ENCODE data around the gene UST.

The UST gene

DNA sequence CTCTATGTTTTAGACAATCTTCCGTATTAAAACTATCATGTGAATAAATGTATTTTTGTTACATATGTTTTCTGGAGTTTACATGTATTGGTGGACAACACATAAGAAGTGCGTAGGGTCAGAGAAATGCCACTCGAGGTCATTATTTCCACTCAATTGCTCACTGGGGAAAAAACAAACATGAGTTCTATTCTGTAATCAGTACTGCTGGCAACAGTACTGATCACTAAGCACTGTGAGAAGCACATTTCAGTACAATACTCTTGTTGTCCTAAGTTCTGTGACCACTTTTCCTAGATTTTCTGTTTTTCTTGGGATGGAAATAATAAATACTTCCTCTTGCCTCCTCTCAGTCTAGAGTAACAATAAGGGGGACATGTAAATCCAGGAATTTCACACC, 44.5 kb downstream of the UST start:
- Histone ChIP-seq H3K9ac (ENCODE audit: low read length) (no peak overlapping the region), H3K9me3 (ENCODE audit: control insufficient read depth, low read length) (peaks cover 6% of the 10 kb centered on the region), H3K36me3 (ENCODE audit: control insufficient read depth, insufficient read depth, low read length, severe bottlenecking) (no peaks in the 10 kb centered on the region), H3K4me3 (ENCODE audit: low read length) (no peak overlapping the region), H3K27me3 (replicated peaks; ENCODE audit: control insufficient read depth, insufficient read depth, low read length) (no peaks in the 10 kb centered on the region), H3K4me1 (ENCODE audit: control insufficient read depth, insufficient read depth, low read length) (no peaks in the 10 kb centered on the region)
- DNase-seq (ENCODE audit: low read depth): no peak

DNA sequence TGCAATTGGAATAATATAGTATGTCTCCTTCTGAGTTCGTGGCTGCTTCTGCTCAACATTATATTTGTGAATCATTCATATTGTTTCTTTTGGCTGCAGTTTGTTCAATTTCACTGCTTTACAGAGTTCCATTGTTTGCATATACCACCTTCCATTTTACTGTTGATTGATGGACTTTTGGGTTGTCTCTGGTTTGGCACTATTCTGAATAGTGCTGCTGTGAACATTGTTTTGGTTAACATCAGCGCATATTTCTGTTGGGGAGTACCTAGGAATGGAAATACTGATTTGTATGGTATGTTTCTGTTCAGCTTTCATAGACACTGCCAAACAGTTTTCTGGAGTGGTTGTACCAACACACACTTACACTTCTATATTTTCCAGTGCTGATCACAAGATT, 46.9 kb downstream of the UST start:
- Histone ChIP-seq H3K27me3 (replicated peaks; ENCODE audit: control insufficient read depth, insufficient read depth, low read length) (no peaks in the 10 kb centered on the region), H3K4me1 (ENCODE audit: control insufficient read depth, insufficient read depth, low read length) (no peaks in the 10 kb centered on the region), H3K36me3 (ENCODE audit: control insufficient read depth, insufficient read depth, low read length, severe bottlenecking) (no peaks in the 10 kb centered on the region), H3K9ac (ENCODE audit: low read length) (no peak overlapping the region), H3K9me3 (ENCODE audit: control insufficient read depth, low read length) (peaks cover 6% of the 10 kb centered on the region), H3K4me3 (ENCODE audit: low read length) (no peak overlapping the region)
- DNase-seq (ENCODE audit: low read depth): no peak

DNA sequence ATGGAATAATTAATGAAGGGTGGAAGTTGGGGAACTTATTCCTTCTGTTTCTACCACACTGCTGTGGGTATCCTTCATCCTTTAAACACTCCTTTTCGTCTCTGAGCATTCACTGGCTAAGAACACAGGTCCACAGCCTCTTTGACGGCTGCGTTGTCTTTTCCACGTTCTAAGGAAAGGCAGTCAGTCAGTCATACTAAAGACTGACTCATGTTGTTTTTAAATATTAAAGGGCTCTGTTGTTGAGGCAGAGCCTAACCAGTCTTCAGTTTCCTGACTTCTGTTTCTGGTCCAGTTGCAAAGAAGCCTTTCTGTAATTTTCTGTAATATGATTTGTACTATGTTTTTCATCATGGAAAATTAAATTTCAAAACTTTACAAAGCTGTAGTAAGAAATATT, 48.0 kb downstream of the UST start:
- DNase-seq (ENCODE audit: low read depth): no peak
- H3K36me3 ChIP-seq (ENCODE audit: control insufficient read depth, insufficient read depth, low read length, severe bottlenecking): no peaks in the 10 kb centered on the region
- H3K9me3 ChIP-seq (ENCODE audit: control insufficient read depth, low read length): peaks cover 6% of the 10 kb centered on the region
- H3K27me3 ChIP-seq (replicated peaks; ENCODE audit: control insufficient read depth, insufficient read depth, low read length): no peaks in the 10 kb centered on the region
- H3K4me1 ChIP-seq (ENCODE audit: control insufficient read depth, insufficient read depth, low read length): no peaks in the 10 kb centered on the region
- no peak overlapping the region for H3K4me3 ChIP-seq (ENCODE audit: low read length)
- H3K9ac ChIP-seq (ENCODE audit: low read length): no peak overlapping the region

DNA sequence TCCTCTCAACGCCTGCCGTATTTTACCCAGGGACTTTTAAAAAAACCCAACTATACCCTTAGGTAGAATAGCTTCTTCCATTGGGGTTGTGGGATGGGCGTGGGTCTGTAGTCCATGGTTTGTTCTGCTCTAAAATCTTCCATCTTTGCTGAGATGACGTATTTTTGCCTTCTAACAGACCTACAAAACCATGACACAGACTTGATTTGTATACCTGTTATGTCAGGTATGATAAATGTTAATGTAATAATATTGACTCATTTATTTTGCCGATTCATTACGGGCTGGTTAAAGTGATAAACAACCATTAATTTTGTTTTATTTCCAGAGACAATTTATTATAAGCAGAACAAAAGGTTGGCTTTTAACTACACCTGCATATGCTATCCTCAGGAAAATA, 48.7 kb downstream of the UST start:
- Histone ChIP-seq H3K4me3 (ENCODE audit: low read length) (no peak overlapping the region), H3K27me3 (replicated peaks; ENCODE audit: control insufficient read depth, insufficient read depth, low read length) (no peaks in the 10 kb centered on the region), H3K36me3 (ENCODE audit: control insufficient read depth, insufficient read depth, low read length, severe bottlenecking) (no peaks in the 10 kb centered on the region), H3K9ac (ENCODE audit: low read length) (no peak overlapping the region), H3K4me1 (ENCODE audit: control insufficient read depth, insufficient read depth, low read length) (peaks cover 6% of the 10 kb centered on the region), H3K9me3 (ENCODE audit: control insufficient read depth, low read length) (peaks cover 6% of the 10 kb centered on the region)
- no peak for DNase-seq (ENCODE audit: low read depth)

DNA sequence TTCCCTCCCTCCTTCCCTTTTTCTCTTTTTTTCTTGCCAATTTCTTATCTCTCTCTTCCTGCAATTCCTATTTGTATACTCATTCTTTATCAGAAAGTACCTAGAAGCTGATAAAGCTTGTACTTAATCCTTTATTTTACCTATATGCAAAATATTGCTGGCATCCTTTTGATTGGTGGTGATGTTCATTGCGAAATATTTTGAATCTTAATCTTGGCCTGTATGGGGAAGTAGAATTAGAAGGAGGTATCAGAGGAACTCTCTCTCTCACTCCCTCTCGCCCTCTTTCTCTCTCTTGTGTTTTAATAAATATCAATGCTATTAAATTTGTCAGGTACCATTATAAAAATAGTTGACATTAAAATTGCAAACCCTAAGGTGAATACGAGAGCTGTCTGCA, 52.8 kb downstream of the UST start:
- Histone ChIP-seq H3K9me3 (ENCODE audit: control insufficient read depth, low read length) (no peaks in the 10 kb centered on the region), H3K36me3 (ENCODE audit: control insufficient read depth, insufficient read depth, low read length, severe bottlenecking) (no peaks in the 10 kb centered on the region), H3K4me3 (ENCODE audit: low read length) (no peak overlapping the region), H3K9ac (ENCODE audit: low read length) (no peak overlapping the region), H3K4me1 (ENCODE audit: control insufficient read depth, insufficient read depth, low read length) (peaks cover 18% of the 10 kb centered on the region), H3K27me3 (replicated peaks; ENCODE audit: control insufficient read depth, insufficient read depth, low read length) (no peaks in the 10 kb centered on the region)
- DNase-seq (ENCODE audit: low read depth): no peak

DNA sequence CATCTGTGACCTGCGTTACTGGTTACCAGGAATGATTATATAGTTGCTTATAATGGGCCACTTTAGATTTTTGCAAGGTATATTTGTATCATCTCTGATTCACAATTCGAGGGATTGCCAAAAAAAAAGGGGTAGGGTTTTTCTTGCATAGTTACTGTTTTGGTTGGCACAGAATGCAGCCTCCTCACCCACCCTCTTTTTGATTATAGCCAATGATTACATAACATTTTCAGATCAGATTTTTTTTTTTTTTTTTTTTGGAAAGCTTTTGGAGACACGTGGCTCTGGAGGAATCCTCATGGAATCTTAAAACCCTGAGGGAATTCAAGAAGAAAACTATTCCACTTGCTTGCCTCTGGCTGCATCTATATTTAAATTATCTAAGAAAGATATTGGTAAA, 53.7 kb downstream of the UST start:
- Histone ChIP-seq H3K9me3 (ENCODE audit: control insufficient read depth, low read length) (no peaks in the 10 kb centered on the region), H3K27me3 (replicated peaks; ENCODE audit: control insufficient read depth, insufficient read depth, low read length) (no peaks in the 10 kb centered on the region), H3K4me3 (ENCODE audit: low read length) (no peak overlapping the region), H3K9ac (ENCODE audit: low read length) (no peak overlapping the region), H3K36me3 (ENCODE audit: control insufficient read depth, insufficient read depth, low read length, severe bottlenecking) (no peaks in the 10 kb centered on the region), H3K4me1 (ENCODE audit: control insufficient read depth, insufficient read depth, low read length) (peaks cover 26% of the 10 kb centered on the region)
- DNase-seq (ENCODE audit: low read depth): no peak

DNA sequence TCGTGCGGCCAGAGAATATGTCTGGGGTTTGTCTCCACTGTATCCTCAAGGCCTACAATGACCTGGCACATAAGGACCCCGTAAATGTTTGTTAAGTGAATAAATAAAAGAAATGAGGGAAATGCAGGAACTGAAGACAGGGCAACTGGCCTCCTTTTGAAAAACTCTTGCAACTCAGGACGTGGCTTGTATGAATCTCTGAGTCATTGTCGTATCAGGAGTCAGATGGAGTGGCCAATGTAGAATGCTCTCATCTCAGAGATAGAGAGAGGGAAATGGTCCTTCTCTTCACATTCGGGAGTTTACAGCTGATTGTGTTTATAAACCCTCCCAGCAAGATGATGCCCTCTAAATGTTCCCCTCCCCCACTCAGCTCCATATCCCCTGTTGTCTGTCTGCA, 57.1 kb downstream of the UST start:
- no peak overlapping the region for H3K4me3 ChIP-seq (ENCODE audit: low read length)
- H3K9me3 ChIP-seq (ENCODE audit: control insufficient read depth, low read length): no peaks in the 10 kb centered on the region
- peaks cover 33% of the 10 kb centered on the region for H3K4me1 ChIP-seq (ENCODE audit: control insufficient read depth, insufficient read depth, low read length)
- H3K36me3 ChIP-seq (ENCODE audit: control insufficient read depth, insufficient read depth, low read length, severe bottlenecking): no peaks in the 10 kb centered on the region
- no peak overlapping the region for H3K9ac ChIP-seq (ENCODE audit: low read length)
- DNase-seq (ENCODE audit: low read depth): no peak
- no peaks in the 10 kb centered on the region for H3K27me3 ChIP-seq (replicated peaks; ENCODE audit: control insufficient read depth, insufficient read depth, low read length)

DNA sequence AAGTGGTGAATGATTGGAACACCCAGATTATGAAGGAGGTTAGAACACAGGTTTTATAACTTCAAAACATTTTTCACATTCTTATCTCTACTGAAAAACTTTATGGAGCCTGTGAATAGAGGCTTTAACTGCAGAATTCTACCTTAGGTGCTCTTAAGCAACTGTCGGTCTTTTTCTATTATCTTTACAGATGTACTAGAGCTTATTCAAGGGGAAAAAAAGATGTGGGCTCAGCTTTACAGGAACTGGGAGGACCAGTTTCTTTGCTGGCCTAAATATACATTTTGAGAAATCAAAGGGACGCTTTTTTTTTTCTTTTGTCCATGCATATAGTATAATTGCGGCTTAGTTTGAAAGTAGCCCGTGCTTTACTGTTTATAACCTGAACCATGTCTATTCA, 58.9 kb downstream of the UST start:
- Histone ChIP-seq H3K27me3 (replicated peaks; ENCODE audit: control insufficient read depth, insufficient read depth, low read length) (no peaks in the 10 kb centered on the region), H3K9ac (ENCODE audit: low read length) (peak overlapping the region; percentile 37), H3K4me1 (ENCODE audit: control insufficient read depth, insufficient read depth, low read length) (peaks cover 26% of the 10 kb centered on the region), H3K9me3 (ENCODE audit: control insufficient read depth, low read length) (no peaks in the 10 kb centered on the region), H3K36me3 (ENCODE audit: control insufficient read depth, insufficient read depth, low read length, severe bottlenecking) (no peaks in the 10 kb centered on the region), H3K4me3 (ENCODE audit: low read length) (peak overlapping the region; percentile 58)
- DNase-seq (ENCODE audit: low read depth): no peak

DNA sequence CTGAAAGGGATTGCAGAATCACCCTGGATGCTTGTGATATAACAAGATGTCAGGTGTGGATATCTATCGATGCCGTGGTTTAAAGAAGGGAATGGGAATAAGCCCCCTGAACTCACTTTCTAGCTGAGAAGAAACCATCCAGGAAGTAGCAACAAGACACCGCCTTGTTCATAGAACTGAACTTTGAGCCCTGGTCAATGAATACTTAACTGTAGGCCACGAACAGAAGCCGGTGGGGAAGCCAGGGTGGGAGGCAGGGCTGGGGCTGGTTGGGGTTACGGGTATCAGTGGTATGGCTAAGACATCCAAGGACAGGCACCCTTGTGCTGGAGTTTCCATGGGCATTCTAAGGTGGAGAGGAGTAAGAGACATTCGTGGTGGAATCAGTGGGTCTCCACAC, 61.0 kb downstream of the UST start:
- no peaks in the 10 kb centered on the region for H3K27me3 ChIP-seq (replicated peaks; ENCODE audit: control insufficient read depth, insufficient read depth, low read length)
- H3K4me1 ChIP-seq (ENCODE audit: control insufficient read depth, insufficient read depth, low read length): peaks cover 19% of the 10 kb centered on the region
- H3K36me3 ChIP-seq (ENCODE audit: control insufficient read depth, insufficient read depth, low read length, severe bottlenecking): no peaks in the 10 kb centered on the region
- no peak overlapping the region for H3K4me3 ChIP-seq (ENCODE audit: low read length)
- no peak for DNase-seq (ENCODE audit: low read depth)
- no peak overlapping the region for H3K9ac ChIP-seq (ENCODE audit: low read length)
- no peaks in the 10 kb centered on the region for H3K9me3 ChIP-seq (ENCODE audit: control insufficient read depth, low read length)

DNA sequence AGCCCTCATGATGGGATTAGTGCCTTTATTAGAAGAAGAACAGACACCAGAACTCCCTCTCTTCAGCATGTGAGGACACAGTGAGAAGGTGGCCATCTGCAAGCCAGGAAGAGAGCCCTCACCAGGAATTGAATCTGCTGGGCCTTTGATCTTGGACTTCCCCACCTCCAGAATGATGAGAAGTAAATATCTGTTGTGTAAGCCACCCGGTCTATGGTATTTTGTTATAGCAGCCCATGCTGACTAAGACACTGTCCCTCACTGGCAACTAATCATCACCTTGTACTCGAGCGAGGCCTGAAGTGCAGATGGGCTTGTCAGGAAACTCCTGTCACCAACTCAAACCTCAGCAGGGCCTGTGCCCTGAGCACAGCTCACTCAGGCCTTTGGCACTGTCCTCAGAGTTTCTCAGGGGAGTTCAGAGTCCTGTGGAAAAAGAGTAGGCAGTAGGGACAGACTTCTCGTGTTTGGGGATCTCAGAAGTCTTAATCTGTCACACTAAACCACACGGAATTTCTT, 62.0 kb downstream of the UST start:
- H3K4me3 ChIP-seq (ENCODE audit: low read length): no peak overlapping the region
- H3K27me3 ChIP-seq (replicated peaks; ENCODE audit: control insufficient read depth, insufficient read depth, low read length): no peaks in the 10 kb centered on the region
- no peaks in the 10 kb centered on the region for H3K9me3 ChIP-seq (ENCODE audit: control insufficient read depth, low read length)
- H3K36me3 ChIP-seq (ENCODE audit: control insufficient read depth, insufficient read depth, low read length, severe bottlenecking): no peaks in the 10 kb centered on the region
- DNase-seq (ENCODE audit: low read depth): no peak
- no peak overlapping the region for H3K9ac ChIP-seq (ENCODE audit: low read length)
- H3K4me1 ChIP-seq (ENCODE audit: control insufficient read depth, insufficient read depth, low read length): peaks cover 22% of the 10 kb centered on the region

DNA sequence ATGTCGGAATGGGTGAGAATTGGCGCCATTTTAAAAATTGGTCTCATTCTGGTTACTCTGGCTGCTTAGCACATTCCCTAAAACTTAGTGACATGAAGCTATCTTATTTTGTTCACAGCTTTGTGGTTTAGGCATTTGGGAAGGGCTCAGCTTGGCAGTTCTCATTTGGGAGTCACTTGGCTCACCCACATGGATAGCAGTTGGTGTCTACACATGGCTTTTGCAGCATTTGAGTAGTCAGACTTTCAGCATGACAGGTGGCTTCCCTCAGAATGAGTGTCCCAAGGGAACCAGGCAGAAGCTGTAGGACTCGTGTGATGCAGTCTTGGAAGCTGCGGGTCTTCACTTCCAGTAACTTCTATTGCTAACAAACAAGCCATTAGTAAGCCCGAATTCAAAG, 64.6 kb downstream of the UST start:
- Histone ChIP-seq H3K9me3 (ENCODE audit: control insufficient read depth, low read length) (peaks cover 4% of the 10 kb centered on the region), H3K4me1 (ENCODE audit: control insufficient read depth, insufficient read depth, low read length) (peaks cover 11% of the 10 kb centered on the region), H3K27me3 (replicated peaks; ENCODE audit: control insufficient read depth, insufficient read depth, low read length) (no peaks in the 10 kb centered on the region), H3K4me3 (ENCODE audit: low read length) (no peak overlapping the region), H3K36me3 (ENCODE audit: control insufficient read depth, insufficient read depth, low read length, severe bottlenecking) (no peaks in the 10 kb centered on the region), H3K9ac (ENCODE audit: low read length) (no peak overlapping the region)
- no peak for DNase-seq (ENCODE audit: low read depth)

DNA sequence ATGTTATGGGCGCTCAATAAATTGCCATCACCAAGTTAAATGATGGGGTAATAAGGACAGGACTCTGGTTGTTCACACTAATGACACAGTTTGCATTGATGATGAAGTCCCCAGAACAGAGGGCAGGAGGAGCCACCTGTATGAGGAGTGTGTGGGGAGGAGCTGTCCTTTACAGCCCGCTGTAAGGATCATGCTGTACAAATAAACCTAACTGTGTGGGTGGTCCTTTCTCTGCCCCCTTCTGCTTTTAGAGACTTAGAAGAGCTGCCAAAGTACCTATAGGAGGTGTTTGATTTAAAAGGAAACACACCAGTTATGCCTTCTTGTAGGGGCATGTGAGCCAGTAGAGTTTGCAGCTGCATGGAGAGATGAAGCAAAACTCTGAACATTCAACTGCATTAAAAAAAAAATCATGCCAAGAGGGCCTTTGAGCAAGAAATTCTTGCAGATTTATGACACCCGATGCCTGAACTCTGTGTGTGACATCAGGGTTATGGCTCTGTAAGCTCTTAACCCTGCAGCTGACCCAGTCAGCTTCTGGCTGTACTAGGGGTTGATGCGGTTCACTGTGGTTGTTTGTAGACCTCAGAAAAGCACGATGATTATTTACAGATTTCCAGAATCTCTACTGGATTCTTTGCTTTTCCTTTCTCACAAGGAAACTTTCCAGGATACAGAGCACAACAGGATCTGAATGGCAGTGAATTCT, 67.4 kb downstream of the UST start:
- H3K4me1 ChIP-seq (ENCODE audit: control insufficient read depth, insufficient read depth, low read length): peaks cover 16% of the 10 kb centered on the region
- no peak overlapping the region for H3K4me3 ChIP-seq (ENCODE audit: low read length)
- H3K36me3 ChIP-seq (ENCODE audit: control insufficient read depth, insufficient read depth, low read length, severe bottlenecking): no peaks in the 10 kb centered on the region
- no peak overlapping the region for H3K9ac ChIP-seq (ENCODE audit: low read length)
- no peak for DNase-seq (ENCODE audit: low read depth)
- H3K9me3 ChIP-seq (ENCODE audit: control insufficient read depth, low read length): peaks cover 4% of the 10 kb centered on the region
- no peaks in the 10 kb centered on the region for H3K27me3 ChIP-seq (replicated peaks; ENCODE audit: control insufficient read depth, insufficient read depth, low read length)
